HCT116 (cell line): Measurements from ENCODE around the gene MTA3. TPM values are rescaled to one million over a fixed set of nuclear protein-coding genes. Genes with fewer than 3 reads are reported as not detected.

Experiments
- ATAC-seq: fragments of 200-7000 bp; cut with Tn5 transposase; 2 replicates; pipeline ENCODE4 v1.9.1; 2020; ENCODE audit warnings: mild to moderate bottlenecking, moderate library complexity
- BruUV-seq: library from RNA; stranded (reverse); fragments of 400-500 nt; replicated peaks from 2 replicates; lab custom pipeline; 2021; lab: Mats Ljungman, UMichigan
- CTCF ChIA-PET: fragments of 300-600 bp; sonication (Branson Sonifier 250); formaldehyde crosslinking; loops from one replicate; lab custom pipeline; 2021; ENCODE audit warnings: antibody characterized with exemption; lab: Charles Lee
- POLR2A ChIA-PET: fragments of 300-600, 350-600 bp; sonication (Branson Sonifier 250); formaldehyde crosslinking; loops from one replicate; lab custom pipeline; 2021; ENCODE audit warnings: antibody characterized with exemption; lab: Charles Lee
- RAD21 ChIA-PET, 2 experiments: fragments of 300-600 bp; sonication (Branson Sonifier 250); formaldehyde crosslinking; loops; one replicate each; lab custom pipeline; 2023; ENCODE audit warnings: low total read pairs in 2 of 2; ENCODE audit not compliant: uncharacterized antibody in 2 of 2, unreplicated experiment in 2 of 2, low non-redundant PET in 1 of 2; lab: Charles Lee
- DNase-seq: peaks from one replicate; pipeline ENCODE4 v3.0.0-alpha.2; 2010; ENCODE audit warnings: low read depth, low spot score
- H2AFZ ChIP-seq: fragments of 200-600 bp; shearing (Covaris generic), sonication (generic); 2 replicates; pipeline ENCODE4 v1.6.1; 2017; ENCODE audit warnings: low read depth, mixed run types, mixed read lengths, antibody characterized with exemption, low read length; ENCODE audit not compliant: poor library complexity, severe bottlenecking
- H3K27ac ChIP-seq: 2 replicates; pipeline ENCODE4 v1.5.1; 2012; ENCODE audit warnings: low read depth, low read length
- H3K27me3 ChIP-seq: fragments of 200-600 bp; sonication (generic); 2 replicates; pipeline ENCODE4 v1.6.1; 2016; ENCODE audit warnings: mixed run types, low read length, mixed read lengths; ENCODE audit not compliant: insufficient read depth
- H3K36me3 ChIP-seq, 2 experiments: fragments of 200-500 bp in 1 of 2; fragments of 200-600 bp in 1 of 2; sonication (Bioruptor generic) in 1 of 2; sonication (generic) in 1 of 2; 2 replicates each; pipeline versions ENCODE4 v1.5.1 to v1.6.1; 2014 to 2016; ENCODE audit warnings: low read length in 2 of 2, inconsistent platforms in 1 of 2, mixed read lengths in 1 of 2, mixed run types in 1 of 2; ENCODE audit not compliant: insufficient read depth in 2 of 2, control insufficient read depth in 1 of 2
- H3K4me1 ChIP-seq, 2 experiments: fragments of 200-600 bp in 1 of 2; sonication (generic) in 1 of 2; 2 replicates each; pipeline versions ENCODE4 v1.5.1 to v1.6.1; 2012 to 2017; ENCODE audit warnings: low read length in 2 of 2, inconsistent platforms in 1 of 2, mild to moderate bottlenecking in 1 of 2, mixed read lengths in 1 of 2, mixed run types in 1 of 2, moderate library complexity in 1 of 2; ENCODE audit not compliant: insufficient read depth in 2 of 2, control insufficient read depth in 1 of 2
- H3K4me2 ChIP-seq: fragments of 200-600 bp; sonication (generic); 2 replicates; pipeline ENCODE4 v1.6.1; 2017; ENCODE audit warnings: mixed run types, low read length, mixed read lengths
- H3K4me3 ChIP-seq, 2 experiments: fragments of 200-600 bp in 1 of 2; sonication (generic) in 1 of 2; replicated peaks in 1 of 2; 2 replicates each; pipeline ENCODE4 v1.5.1; 2011 to 2016; ENCODE audit warnings: low read length in 2 of 2, control low read depth in 1 of 2, low read depth in 1 of 2, mild to moderate bottlenecking in 1 of 2, mixed read lengths in 1 of 2, mixed run types in 1 of 2
- H3K79me2 ChIP-seq: fragments of 200-600 bp; sonication (generic); 2 replicates; pipeline ENCODE4 v1.6.1; 2017; ENCODE audit warnings: mild to moderate bottlenecking, mixed run types, low read length, moderate library complexity, mixed read lengths; ENCODE audit not compliant: insufficient read depth
- H3K9ac ChIP-seq: fragments of 200-600 bp; sonication (generic); 2 replicates; pipeline ENCODE4 v1.6.1; 2016; ENCODE audit warnings: low read length, mixed read lengths
- H3K9me2 ChIP-seq: fragments of 200-600 bp; sonication (generic), shearing (Covaris generic); 2 replicates; pipeline ENCODE4 v1.6.1; 2017; ENCODE audit warnings: mixed run types, mild to moderate bottlenecking, moderate library complexity; ENCODE audit not compliant: insufficient read depth
- H3K9me3 ChIP-seq, 2 experiments: fragments of 200-500 bp in 1 of 2; fragments of 200-600 bp in 1 of 2; sonication (Bioruptor generic) in 1 of 2; sonication (generic) in 1 of 2; 2 replicates each; pipeline ENCODE4 v1.6.1; 2014 to 2017; ENCODE audit warnings: low read length in 2 of 2, mixed read lengths in 2 of 2, inconsistent platforms in 1 of 2, low read depth in 1 of 2, mild to moderate bottlenecking in 1 of 2, mixed run types in 1 of 2, moderate library complexity in 1 of 2; ENCODE audit not compliant: control insufficient read depth in 1 of 2, insufficient read depth in 1 of 2
- H4K20me1 ChIP-seq: fragments of 200-600 bp; sonication (generic), shearing (Covaris generic); 2 replicates; pipeline ENCODE4 v1.6.1; 2017; ENCODE audit warnings: mixed run types, mild to moderate bottlenecking, moderate library complexity; ENCODE audit not compliant: insufficient read depth
- ATF3 ChIP-seq: IDR thresholded peaks from 2 replicates; pipeline ENCODE4 v1.6.1; 2012
- CBX3 ChIP-seq: IDR thresholded peaks from 2 replicates; pipeline ENCODE4 v1.6.1; 2012; ENCODE audit warnings: low read depth
- POLR2AphosphoS5 ChIP-seq: IDR thresholded peaks from 2 replicates; pipeline ENCODE4 v1.6.1; 2011; ENCODE audit warnings: mild to moderate bottlenecking, low read depth, low read length, moderate library complexity
- REST ChIP-seq: IDR thresholded peaks from 2 replicates; pipeline ENCODE4 v1.6.1; 2012; ENCODE audit warnings: low read depth
- YY1 ChIP-seq: IDR thresholded peaks from 2 replicates; pipeline ENCODE4 v1.6.1; 2011; ENCODE audit warnings: low read length, low read depth, moderate library complexity, mild to moderate bottlenecking; ENCODE audit not compliant: insufficient replicate concordance; ENCODE audit errors: extremely low read depth
- intact Hi-C: fragments of 100-400 bp; cut with micrococcal nuclease; formaldehyde crosslinking; loops from 2 replicates; pipeline ENCODE4 v1.10.0; 2022
- total RNA-seq: library from RNA; stranded (reverse); gene quantifications from one replicate; pipeline ENCODE4 v1.2.1, GENCODE V29; 2021; ENCODE audit not compliant: unreplicated experiment

MTA3 gene
- total RNA-seq, 1 experiment from 2014 or later = 46.3 TPM

GRCh38 chr2:42784204-42784880 lies 215.9 kb downstream of the MTA3 start:
- POLR2A ChIA-PET = no interaction called here
- CTCF ChIA-PET = interaction anchor here (0.7 kb wide), 1 partner anchor 660 kb away, joined by 4 read pairs; no protein-coding TSS in a partner anchor

More at GRCh38 chr2:42784204-42784880, 215.9 kb downstream of the MTA3 start:
- ATAC-seq (no peak), DNase-seq (no peak)
- H3K9ac ChIP-seq = no peak overlapping the region
- no peak overlapping the region for H3K4me2 ChIP-seq
- H3K27ac ChIP-seq = no peak overlapping the region
- no peaks in the 10 kb centered on the region for H3K79me2 ChIP-seq
- H2AFZ ChIP-seq = no peak overlapping the region
- no TSS peak for BruUV-seq
- no peaks in the 10 kb centered on the region for H4K20me1 ChIP-seq
- H3K4me3 ChIP-seq = no peak overlapping the region
- no peaks in the 10 kb centered on the region for H3K27me3 ChIP-seq
- intact Hi-C loops = no loop called here
- no peak for TF ChIP-seq ATF3
- no peak for TF ChIP-seq REST
- TF ChIP-seq CBX3 = no peak
- no peak for TF ChIP-seq POLR2AphosphoS5
- TF ChIP-seq YY1 = no peak
- no peaks in the 10 kb centered on the region for H3K9me3 ChIP-seq
- no peaks in the 10 kb centered on the region for H3K9me2 ChIP-seq
- RAD21 ChIA-PET = no interaction called here
- H3K4me1 ChIP-seq = no peaks in the 10 kb centered on the region
- no peaks in the 10 kb centered on the region for H3K36me3 ChIP-seq
